NCI-H69 (cell line): ENCODE data around the gene KIAA0825.
A peak's percentile ranks its signal among the peaks of the same experiment; 100 is the strongest.
"Not testable (repeated sequence)": the region's sequence is repeated elsewhere in the genome, so short reads cannot be mapped to it uniquely, and the experiment has no call there.

ENCODE experiments used
- DNase-seq: peaks from one replicate; lab custom pipeline; 2025; lab: John Stamatoyannopoulos, UW

The KIAA0825 gene

DNA sequence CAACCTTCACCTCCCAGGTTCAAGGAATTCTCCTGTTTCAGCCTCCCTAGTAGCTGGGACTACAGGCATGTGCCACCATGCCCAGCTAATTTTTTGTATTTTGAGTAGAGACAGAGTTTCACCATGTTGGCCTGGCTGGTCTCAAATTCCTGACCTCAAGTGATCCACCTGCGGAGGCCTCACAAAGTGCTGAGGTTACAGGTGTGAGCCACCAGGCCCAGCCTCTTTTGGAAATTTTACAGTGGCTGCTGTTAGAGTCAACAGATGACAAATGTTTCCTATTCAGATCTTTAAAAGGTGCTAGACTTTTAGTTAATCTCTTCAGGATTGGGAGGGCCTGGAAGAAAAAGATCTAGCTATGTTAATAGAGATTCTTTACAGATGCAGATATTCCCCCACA lies 45.1 kb downstream of the KIAA0825 start:
- not testable (repeated sequence) for DNase-seq

GRCh38 chr5:94571415-94571814 lies 47.0 kb downstream of the KIAA0825 start:
- no peak for DNase-seq

DNA sequence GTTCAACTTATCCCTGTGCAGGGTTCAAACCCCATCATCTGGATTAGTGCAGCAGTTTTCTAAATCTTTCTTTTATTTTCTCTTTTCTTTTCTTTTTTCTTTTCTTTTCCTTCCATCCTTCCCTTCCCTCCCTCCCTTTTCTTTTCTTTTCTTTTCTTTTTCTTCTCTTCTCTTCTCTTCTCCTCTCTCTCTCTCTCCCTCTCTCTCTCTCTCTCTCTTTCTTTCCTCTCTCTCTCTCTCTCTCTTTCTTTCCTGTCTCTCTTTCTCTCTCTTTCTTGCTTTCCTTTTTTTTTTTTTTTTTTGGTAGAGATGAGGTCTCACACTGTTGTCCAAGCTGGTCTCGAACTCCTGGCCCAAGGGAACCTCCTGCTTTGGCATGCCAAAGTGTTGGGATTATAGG lies 53.6 kb downstream of the KIAA0825 start:
- DNase-seq, result no peak

- peak; percentile 35 for DNase-seq
Observed at GRCh38 chr5:94562327-94562971, 56.0 kb downstream of the KIAA0825 start.

DNA sequence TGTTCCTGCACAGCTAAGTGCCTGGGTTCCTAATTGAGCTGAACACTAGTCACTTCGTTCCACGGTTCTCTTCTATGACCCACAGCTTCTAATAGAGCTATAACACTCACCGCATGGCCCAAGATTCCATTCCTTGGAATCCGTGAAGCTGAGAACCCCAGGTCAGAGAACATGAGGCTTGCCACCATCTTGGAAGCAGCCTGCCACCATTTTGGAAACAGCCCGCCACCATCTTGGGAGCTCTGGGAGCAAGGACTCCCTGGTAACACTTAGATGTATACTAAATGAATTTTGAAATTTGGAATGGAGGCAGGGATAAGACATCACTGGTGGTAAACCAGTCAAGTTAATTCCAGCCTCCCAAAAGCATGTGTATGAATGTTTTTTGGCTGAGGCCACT lies 60.4 kb downstream of the KIAA0825 start:
- DNase-seq, result no peak

GRCh38 chr5:94551858-94552257 lies 66.5 kb downstream of the KIAA0825 start:
- no peak for DNase-seq

DNA sequence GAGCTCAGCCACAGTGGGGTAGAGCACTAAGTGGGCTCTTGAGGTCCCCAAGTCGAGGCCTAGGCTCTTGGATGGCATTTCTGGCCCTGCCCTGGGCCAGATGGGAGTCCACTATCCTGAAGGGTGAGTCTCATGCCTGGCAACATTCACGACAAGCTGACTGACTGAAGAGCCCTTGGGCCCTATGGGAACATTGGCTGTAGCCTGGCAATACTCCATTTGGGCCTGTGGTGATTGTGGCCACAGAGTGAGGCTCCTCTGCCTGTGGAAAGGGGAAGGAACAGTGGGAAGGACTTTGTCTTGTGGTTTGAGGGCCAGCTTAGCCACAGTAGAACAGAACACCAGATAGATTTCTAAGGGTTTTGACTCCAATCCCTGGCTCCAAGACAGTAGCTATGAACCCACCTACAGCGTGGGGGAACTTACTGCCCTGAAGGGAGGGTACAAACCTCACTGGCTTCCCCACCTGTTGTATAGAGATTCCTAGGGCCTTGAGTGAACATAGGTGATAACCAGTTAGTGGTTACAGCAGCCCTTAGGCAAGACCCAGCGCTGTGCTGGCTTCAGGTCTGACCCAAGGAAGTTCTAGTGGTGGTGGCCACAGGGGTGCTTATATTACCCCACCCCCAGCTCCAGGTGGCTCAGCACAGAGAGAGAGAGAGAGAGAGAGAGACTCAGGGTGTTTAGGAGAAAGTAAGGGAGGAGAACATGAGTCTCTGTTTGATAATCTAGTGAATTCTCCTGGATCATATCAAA lies 72.4 kb downstream of the KIAA0825 start:
- no peak for DNase-seq

- DNase-seq, result no peak
Observed at GRCh38 chr5:94544875-94545547, 73.4 kb downstream of the KIAA0825 start.

GRCh38 chr5:94544031-94544650 lies 74.3 kb downstream of the KIAA0825 start:
- no peak for DNase-seq

- peak; percentile 27 for DNase-seq
Observed at GRCh38 chr5:94540856-94541494, 77.4 kb downstream of the KIAA0825 start.

- no peak for DNase-seq
Observed at GRCh38 chr5:94538260-94538659, 80.1 kb downstream of the KIAA0825 start.

DNA sequence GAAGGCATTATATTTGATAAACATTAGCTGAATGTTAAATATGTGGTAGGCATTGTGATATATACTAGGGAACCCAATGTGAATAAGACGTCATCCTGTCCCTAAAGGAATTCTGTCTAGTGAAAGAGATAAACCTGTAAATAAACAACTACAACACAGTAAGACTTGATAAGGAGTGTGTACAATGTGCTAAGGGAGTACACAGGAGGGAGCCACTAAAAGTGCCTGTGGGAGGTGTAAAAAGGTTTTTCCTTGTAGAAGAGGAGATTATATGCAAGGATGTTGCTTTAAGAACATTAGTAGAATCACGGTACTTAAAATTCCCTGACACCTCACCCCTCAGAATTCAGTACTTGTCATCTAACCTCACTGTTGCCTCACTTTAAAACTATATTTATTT lies 91.7 kb downstream of the KIAA0825 start:
- DNase-seq, result no peak

DNA sequence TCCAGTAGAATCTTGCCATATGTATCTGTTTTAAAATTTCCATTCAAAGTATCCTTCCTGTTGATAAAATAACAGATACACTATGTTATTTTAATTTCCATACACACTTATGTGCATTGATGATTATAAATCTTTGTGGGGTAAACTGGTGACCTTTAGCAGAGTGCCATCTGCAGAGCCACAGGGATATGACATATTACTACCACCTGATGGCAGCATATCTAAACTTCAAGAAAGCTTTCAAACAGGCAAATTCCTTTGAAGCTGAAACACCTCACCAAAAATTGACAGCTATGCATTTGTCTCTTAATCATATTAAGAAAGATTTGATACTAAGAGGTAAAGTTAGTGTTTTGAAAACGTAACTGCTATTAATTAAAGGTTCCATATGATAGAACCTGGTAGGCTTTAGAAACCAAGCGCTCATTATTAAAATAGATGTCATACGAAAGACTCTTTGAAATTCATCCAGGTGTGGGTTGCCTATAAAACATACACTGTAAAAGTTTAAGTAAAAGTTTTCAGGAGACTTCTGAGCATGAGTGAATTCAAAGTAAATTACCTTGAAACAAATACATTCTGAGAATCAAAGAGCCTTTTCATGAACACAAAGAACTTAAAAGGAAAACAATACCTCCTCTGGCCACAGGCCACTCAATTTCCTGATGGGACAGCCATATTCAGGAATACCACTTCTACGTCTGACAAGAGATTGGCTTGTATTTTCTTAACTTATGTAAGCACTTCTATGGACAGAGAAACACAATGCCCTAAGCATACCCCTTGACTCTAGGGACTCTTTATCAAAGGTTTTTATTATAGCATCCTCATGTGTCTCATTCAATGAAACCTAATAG lies 93.3 kb downstream of the KIAA0825 start:
- DNase-seq, result peak; percentile 81

GRCh38 chr5:94523018-94523417 lies 95.4 kb downstream of the KIAA0825 start:
- DNase-seq, result no peak

DNA sequence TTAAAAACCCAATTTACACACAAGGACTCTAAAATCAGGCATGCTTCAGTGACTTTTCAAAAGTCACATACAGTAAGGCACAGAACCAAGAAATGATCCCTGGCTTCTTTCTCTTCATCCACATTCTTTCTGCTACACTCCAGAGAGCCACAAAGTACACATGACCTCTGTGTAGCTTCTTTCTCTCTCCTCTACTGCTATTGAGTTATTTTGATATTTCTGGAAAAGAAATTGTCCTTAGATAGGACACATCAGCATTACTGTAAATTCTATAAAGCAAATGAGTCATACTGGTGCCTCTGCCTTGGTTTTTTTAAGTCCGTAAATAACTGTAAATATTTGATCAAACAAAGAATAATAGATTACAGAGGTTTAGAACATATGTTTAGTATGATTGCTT lies 96.3 kb downstream of the KIAA0825 start:
- DNase-seq, result peak; percentile 53

DNA sequence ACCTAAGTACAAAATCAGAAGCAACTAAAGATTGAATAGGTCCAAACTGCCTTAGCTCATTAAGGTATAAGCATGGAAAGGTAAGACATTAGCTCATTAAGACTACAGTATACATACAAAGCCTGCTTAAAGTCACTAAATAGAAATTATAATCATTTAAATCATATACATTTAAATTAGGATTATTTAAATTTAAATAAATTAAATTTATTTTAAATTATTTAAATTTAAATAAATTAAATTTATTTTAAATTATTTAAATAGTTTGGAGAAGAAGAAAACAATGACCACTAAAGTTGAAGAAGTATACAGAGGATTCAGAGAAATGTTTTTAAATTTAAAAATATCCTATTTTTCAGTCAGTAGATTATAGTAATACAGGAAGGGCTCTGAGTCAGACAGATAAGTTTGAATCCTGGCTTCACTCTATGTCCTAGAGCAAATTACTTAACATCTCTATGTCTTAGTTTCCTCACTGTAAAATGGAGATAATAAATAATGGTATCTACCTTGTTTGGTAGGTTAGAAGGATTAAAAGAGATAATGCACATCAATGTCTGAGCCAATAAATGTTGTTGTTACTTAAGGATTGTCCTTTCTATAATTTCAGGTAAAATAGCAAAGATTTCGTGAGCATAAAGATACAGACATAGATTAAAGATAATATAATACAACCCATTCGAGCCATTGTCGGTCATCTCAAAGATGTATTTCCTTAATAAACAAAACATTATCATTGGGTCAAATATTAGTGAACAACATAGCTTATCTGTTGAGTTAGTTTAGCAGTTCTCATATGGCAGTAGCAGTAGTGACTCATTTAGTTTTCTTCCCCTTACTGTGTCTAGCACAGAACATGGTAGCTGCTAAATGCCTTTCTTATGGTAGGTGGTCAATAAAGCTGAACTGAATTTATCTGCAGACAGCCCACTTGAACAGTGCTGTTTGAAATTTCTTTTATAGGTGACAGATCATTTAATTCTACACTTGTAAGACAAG lies 100.6 kb downstream of the KIAA0825 start:
- no peak for DNase-seq

GRCh38 chr5:94516148-94516547 lies 102.3 kb downstream of the KIAA0825 start:
- DNase-seq, result no peak

DNA sequence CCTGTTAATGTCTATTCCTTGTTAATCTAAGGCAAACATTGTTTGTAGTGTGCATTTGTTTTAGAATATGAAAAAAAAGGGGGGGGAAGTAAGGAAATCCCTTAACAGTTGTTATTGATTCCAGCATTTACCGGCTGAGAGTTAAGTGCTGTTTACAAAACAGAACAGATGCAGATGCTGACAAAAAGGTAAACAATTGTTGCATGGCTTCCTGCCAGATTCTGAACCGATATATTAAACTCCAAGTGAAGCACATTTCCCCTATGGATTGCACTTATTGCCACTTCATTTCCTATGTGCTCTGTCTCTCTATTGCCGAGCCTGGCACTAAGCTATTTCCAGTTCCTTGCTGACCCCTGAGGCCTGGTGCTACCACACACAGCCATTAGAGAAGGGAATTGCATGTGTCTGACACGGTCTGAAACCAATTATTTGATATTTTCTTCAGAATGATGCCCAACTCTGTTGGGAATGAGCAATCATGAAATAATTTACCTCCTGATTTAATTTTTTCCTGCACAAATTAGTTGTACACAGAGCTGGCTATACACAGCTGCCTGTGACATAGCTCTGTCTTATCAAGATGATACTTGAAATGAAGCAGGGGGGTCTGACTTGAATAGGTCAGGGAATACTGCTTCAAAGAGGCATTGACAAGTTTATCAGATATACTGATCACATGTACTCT lies 109.8 kb downstream of the KIAA0825 start:
- DNase-seq, result peak; percentile 95

DNA sequence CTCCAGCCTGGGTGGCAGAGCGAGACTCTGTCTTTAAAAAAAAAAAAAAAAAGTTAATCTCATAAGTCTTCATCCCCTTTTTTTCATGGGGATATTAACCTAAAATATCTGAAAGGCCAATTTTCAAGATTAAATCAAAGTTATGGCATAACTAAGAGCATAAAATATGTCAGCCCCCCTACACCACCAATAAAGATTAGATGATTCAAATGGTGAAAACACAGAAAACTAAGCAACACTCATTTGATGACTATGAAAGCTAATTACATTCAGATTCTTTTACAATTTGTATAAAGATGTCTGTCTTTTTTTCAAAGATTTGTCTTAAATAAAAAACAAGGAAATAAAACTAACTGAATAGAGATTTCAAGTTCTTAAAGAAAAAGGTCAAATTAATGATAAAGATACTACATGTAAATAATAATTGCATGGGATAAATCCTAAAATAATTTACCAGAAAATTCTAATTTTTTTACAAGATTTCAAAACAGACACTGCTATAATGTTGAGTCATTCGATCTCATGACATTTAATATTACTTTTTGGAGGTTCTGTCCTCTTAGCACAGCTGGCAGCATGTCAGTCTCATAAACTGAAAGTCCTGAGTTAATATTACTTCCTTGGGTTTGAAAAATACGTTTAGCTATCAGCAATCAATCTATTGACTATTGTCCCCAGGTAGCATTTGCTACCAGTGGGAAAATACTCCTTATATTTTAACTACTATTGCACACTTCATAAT lies 112.9 kb downstream of the KIAA0825 start:
- no peak for DNase-seq
